HG03139 (cell line): ENCODE results near the gene GJA3.
A peak's percentile ranks its signal among the peaks of the same experiment; 100 is the strongest.

Source experiments
- ATAC-seq: cut with Tn5 transposase; IDR thresholded peaks from one replicate; pipeline ENCODE4 v1.9.1; 2021; ENCODE audit not compliant: unreplicated experiment

Gene GJA3

DNA sequence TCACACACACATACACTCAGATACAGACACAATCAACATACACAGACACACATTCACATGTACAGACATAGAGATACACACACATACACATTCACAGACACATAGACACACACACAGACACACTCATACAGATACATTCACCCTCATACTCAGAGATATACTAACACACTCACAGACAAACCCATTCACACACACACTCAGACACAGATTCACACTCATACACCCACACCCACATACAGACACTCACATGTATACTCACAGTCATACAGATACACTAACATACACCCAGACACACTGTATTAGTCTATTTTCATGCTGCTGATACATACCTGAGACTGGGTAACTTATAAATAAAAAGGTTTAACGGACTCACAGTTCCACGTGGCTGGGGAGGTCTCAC, 30.8 kb downstream of the GJA3 start:
- ATAC-seq, result no peak

DNA sequence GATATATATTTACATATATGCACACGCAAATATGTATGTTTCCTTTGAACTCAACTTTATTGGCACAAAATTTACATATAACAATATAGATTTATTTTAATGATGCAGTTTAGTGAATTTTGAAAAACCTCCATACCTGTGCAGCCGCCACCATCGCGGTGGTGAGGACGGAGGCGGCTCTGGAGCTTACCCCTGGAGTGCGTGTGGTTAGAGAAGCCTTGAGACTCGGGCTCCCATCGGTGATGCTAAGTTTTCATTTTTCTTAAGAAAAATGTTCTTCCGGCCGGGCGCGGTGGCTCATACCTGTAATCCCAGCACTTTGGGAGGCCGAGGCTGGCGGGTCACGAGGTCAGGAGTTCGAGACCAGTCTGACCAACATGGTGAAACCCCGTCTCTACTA, 31.8 kb downstream of the GJA3 start:
- no peak for ATAC-seq

DNA sequence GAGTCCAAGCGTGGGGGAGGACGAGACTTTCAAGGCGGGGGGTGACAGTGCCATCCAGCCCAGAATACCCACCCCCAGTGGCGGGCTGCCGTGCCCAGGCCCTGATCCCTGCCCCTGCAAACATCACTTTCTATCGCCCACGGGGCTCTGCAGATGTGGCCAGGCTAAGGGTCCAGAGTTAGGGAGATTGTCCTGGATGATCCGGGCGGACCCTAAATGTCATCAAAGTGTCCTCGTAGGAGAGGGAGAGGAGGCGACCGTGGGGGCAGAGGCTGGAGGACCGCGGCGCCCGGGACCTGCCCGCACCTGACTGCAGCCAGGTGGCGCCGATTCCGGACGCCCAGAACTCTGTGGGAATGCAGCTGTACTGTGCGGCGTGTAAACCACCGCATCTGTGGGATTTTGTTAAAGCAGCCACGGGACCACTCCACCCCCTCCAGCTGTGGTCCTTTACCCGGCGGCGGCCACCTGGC, 32.4 kb downstream of the GJA3 start:
- ATAC-seq, result peak; percentile 17

GRCh38 chr13:20127562-20128458, 33.0 kb downstream of the GJA3 start:
- ATAC-seq, result peak; percentile 52

- no peak for ATAC-seq
Measured at GRCh38 chr13:20127262-20127561, 33.6 kb downstream of the GJA3 start.

DNA sequence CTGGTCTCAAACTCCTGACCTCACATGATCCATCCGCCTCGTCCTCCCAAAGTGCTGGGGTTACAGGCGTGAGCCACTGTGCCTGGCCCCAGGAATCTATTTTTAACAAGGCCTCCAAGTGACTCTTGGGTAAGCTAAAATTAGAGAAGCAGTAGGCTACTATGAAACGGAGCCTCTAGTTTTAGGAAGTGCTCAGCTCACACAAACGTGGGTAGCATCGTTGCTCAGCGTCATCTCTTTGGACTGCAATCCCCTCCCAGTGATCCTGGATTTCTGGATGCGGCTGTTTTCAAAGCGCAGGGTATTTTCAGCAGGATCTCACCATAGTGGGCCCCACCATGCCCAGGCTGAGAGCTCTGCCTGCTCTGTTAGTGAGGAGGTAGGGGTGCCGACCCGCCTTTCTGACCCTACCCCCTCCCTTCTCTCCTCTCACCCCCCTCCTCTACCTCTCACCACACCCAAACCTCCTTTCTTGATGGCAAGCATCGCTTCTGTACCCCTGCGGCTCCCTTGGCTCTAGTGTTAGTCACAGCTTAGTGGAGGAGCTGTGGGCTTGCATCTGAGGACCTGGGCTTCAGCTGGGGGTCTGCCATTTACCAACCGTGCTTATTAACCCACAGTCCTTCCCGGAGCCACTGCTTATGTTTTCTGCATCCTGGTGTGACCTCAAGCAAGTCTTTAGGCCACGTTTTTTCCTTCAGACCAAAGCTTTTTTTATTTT, 34.2 kb downstream of the GJA3 start:
- no peak for ATAC-seq

DNA sequence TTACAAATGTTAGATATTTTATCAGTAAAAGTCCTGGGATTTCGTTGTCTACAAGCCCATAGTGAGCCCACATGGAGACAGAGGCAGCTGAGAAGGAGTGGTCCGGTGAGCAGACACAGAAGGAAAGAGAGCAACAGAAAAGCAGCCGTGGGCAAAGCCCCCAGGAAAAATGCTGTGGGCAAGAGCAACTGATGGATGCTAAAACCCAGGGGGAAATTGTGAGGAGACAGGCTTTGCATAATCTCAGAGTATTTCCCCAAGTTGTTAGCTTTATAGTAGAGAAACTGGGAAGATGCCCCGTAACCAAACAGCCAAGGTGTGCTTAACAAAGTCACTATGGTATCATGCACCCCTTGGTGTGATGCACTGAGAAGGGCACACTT, 35.1 kb downstream of the GJA3 start:
- no peak for ATAC-seq

- ATAC-seq, result no peak
Measured at GRCh38 chr13:20125129-20125782, 35.6 kb downstream of the GJA3 start.

DNA sequence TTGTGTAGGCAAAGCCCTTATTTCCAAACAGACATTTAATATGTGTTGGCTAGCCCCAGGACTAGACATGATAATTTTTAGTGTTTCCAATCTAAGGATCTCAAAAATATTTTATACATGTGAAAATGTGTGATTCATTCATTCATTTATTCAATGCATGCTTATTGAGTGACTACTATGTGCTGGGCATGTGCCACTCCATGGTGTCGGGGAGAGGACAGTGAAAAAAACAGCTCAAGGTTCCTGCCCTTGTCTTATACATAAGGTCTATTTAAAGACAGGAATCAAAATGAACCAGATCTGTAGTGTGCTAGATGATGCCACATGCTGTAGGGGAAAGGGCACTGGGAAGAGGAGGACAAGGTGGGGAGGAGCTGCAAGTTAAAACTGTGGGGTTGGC, 36.5 kb downstream of the GJA3 start:
- no peak for ATAC-seq

GRCh38 chr13:20121159-20121525, 39.7 kb downstream of the GJA3 start:
- no peak for ATAC-seq

DNA sequence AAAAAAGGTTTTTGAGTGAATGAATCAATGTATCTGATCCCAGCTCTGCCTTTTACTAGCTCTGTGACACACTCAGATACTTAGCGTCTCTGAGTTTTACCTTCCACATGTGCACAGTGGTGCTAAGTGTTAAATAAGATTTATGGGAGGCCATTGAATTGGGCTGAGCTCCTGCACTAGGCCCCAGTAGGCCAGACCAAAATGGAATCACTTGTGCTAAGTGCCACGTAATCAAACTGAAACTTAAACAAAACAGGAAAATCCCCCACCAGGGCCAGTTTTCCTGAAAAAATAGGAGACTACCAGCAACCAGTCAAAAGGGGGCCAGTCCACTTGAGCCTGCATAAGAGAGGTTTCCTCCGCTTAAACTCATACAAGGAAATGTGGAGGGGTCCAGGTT, 40.9 kb downstream of the GJA3 start:
- ATAC-seq, result no peak

DNA sequence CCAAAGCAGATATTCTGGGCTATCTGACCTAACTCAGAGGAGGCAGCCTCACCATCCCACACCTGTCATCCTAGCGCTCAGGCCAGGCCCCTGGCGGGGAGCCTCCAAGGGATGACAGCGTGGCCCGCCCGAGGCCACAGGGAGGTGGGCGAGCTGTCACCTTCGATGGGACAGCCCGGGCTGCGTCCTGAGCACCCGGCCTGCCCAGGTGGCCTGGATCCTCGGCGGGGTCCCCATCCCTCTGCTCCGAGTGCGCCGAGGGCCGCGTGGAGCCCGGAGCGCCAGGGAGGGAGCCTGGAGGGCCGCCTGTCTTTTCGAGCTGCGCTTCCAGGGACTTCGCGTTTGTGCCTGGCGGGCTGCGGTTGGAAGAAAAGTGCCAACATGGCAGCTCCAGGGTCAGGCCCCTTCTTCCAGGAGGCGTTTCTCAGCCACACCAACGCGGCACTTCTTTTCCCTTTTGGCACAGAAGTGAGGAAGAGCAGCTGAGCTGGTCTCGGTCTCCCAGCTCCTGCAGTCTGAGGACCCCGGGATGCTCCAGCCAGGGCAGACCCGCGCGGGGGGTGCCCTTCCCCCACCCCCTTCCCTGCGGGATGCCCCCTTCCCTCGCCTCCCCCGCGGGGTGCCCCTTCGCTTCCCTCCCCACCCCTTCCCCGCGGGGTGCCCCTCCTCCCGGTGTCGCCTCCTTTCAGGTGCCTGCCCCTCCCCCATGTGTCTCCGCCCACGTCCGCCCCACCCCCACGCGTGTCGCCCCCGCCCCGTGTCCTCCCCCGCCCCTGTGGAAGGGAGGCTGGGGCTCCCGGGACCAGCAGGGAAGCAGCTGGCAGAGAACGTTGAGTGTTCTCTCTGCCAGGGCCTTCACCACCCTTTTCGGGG, 42.3 kb downstream of the GJA3 start:
- no peak for ATAC-seq

GRCh38 chr13:20116213-20116612, 44.6 kb downstream of the GJA3 start:
- no peak for ATAC-seq

GRCh38 chr13:20114066-20114610, 46.7 kb downstream of the GJA3 start:
- no peak for ATAC-seq

DNA sequence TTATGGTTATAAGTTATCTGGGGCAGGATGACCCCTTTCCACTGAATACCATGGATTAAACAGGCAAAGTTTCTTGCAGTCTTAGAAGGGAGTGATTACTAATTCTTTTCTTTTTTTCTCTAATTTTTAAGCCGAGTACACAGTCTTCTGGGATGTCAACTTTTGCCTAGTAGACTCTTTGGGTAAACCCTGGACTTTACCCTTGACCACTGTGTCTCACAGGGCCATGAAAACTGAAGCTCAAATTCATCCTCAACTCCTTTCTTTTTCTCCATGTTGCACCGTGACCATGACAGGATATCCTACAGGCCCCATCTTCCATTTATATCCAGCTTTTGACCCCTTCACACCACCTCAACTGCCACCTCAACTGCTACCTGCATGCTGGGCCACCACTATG, 51.8 kb downstream of the GJA3 start:
- no peak for ATAC-seq

- ATAC-seq, result no peak
Measured at GRCh38 chr13:20106742-20107141, 54.1 kb downstream of the GJA3 start.

DNA sequence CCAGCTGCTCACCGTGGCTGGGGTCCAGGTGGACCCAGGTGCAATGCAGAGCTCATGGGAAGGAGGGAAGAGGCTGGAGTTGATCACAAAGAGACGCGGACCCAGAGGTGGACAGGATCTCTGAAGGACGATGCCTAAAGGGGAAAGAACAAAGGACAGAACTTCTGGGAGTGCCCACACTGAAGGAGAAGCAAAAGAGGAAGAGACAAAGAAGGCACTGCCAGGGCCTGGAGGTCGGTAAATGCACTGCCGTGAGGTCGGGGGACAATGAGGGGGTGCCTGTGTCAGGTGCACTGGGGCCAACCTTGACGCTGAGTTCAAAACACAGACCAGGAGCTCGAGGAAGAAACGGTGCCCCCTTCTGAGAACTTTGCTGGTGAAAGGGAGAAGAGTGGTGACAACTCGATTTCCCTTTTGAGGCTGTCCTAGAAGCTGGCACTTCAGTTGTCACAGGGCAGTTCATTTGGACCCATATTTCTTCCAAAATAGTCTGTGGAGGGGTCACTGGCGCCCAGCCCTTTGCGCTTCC, 55.6 kb downstream of the GJA3 start:
- no peak for ATAC-seq

GRCh38 chr13:20102525-20103180, 58.2 kb downstream of the GJA3 start:
- no peak for ATAC-seq

DNA sequence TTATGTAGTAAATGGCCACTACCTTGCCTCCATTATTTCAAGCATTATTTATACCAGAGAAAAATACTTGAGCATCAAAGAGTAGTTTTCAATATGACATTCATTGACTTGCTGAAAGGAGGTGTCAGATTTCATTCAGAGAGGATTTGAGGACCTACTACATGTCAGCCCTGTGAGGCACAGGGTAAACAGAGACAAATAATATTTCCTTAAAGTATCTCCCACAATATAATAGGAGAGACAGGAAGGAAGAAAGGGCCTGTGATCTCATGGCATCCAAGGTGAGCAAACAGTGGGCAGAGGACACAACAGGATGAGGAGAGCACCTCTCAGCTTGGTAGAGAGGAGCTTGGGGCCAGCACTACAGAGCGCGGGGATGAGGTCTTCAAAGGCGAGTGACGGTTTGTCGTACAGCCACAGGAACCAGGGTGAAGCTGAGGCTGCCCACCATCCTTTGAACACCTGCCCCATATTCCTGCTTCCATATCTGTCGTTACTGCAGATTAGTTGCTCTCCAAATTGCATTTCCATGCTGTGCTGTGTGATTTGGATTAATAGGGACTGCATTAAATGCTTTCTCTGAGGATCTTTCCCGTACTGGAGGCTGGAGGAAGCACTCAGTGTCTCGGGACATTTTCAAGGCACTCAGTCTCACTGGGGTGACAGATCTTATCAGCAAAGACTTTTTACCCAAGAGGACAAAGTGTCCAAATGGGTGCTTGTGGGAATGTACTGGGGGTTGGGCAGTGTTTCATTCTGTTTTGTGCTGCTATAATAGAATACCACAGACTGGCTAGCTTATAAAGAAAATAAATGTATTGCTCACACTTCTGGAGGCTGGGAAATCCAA, 59.2 kb downstream of the GJA3 start:
- ATAC-seq, result no peak
